ENCODE results near the gene FAM3A.

The FAM3A gene

DNA sequence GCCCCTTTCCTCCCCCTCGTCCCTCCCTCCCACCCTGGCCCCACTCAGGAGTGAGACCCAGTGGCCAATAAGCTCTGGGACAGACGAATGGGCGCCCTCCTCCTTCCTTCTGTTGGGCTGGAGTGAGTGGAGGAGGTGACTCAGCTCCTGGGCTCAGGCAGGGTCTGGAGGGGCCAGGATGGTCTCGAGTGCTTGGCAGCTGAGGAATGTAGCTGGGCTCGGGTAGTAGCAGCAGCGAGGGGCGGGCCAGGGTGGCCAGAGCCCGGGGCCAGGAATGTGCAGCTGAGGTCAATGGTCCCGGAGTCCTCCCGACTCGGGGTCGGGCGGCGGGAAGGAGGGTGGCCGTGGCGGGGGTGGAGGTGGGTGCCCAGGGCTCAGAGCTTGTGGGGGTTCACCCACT is 15.6 kb upstream of the FAM3A start:
- no peak overlapping the region for H3K27ac ChIP-seq (ENCODE audit: low read depth, low read length)
- peaks cover 7% of the 10 kb centered on the region; the same call in 1 of the 2 replicates for H3K4me1 ChIP-seq (ENCODE audit: control insufficient read depth, insufficient read depth, low read length)
- H3K4me3 ChIP-seq (ENCODE audit: low read depth, low read length): no peak overlapping the region
- no peak overlapping the region for H3K9ac ChIP-seq (ENCODE audit: low read depth, low read length)
- H3K9me3 ChIP-seq (ENCODE audit: control insufficient read depth, insufficient read depth, low read length): peaks cover 38% of the 10 kb centered on the region
- H3K27me3 ChIP-seq (ENCODE audit: control insufficient read depth, insufficient read depth, low read length): no peaks in the 10 kb centered on the region
- H3K36me3 ChIP-seq (ENCODE audit: control insufficient read depth, insufficient read depth, low read length): peaks cover 29% of the 10 kb centered on the region

DNA sequence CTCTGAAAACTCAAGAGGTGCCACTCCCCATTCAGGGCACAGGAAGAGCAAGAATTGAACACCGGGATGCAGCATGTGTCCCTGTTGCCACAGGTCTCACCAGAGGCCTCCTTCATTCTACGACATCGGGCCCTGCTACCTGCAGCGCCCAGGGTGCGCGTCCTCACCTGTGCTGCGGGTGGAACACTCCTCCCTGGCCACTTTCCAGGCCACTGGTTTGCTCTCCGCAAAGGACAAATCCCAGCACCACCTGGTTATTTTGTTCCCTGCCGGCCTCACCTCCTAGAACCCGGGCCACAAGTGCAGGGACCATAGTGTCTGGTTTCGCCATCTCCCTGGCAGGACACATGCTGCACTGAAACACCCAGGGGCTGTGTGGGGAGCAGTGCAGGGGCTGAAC is 14.3 kb upstream of the FAM3A start:
- H3K27ac ChIP-seq (ENCODE audit: low read depth, low read length): no peak overlapping the region
- peaks cover 39% of the 10 kb centered on the region for H3K9me3 ChIP-seq (ENCODE audit: control insufficient read depth, insufficient read depth, low read length)
- H3K4me3 ChIP-seq (ENCODE audit: low read depth, low read length): no peak overlapping the region
- no peak overlapping the region for H3K9ac ChIP-seq (ENCODE audit: low read depth, low read length)
- peaks cover 8% of the 10 kb centered on the region; the same call in 1 of the 2 replicates for H3K27me3 ChIP-seq (ENCODE audit: control insufficient read depth, insufficient read depth, low read length)
- H3K36me3 ChIP-seq (ENCODE audit: control insufficient read depth, insufficient read depth, low read length): peaks cover 29% of the 10 kb centered on the region
- peaks cover 7% of the 10 kb centered on the region; the same call in 1 of the 2 replicates for H3K4me1 ChIP-seq (ENCODE audit: control insufficient read depth, insufficient read depth, low read length)

DNA sequence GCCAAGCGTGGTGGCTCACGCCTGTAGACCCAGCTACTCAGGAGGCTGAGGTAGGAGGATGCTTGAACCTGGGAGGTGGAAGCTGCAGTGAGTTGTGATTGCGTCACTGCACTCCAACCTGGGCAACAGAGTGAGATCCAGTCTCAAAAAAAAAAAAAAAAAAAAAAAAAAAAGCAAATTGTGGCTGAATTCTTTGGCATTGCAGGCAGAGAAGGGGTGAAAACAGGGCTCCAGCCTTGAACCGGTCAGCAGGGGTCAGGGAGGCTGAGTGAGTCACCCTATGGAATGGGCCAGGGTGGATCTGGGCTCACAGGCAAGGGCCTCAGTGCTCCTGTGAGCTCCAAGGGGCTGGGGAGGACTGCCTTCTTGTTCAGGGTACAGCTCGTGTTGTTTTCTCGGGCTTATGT is 13.2 kb upstream of the FAM3A start:
- Histone ChIP-seq H3K27me3 (ENCODE audit: control insufficient read depth, insufficient read depth, low read length) (peaks cover 12% of the 10 kb centered on the region; the same call in 1 of the 2 replicates), H3K9ac (ENCODE audit: low read depth, low read length) (no peak overlapping the region), H3K36me3 (ENCODE audit: control insufficient read depth, insufficient read depth, low read length) (peaks cover 24% of the 10 kb centered on the region), H3K4me1 (ENCODE audit: control insufficient read depth, insufficient read depth, low read length) (peaks cover 7% of the 10 kb centered on the region; the same call in 1 of the 2 replicates), H3K27ac (ENCODE audit: low read depth, low read length) (no peak overlapping the region), H3K4me3 (ENCODE audit: low read depth, low read length) (no peak overlapping the region), H3K9me3 (ENCODE audit: control insufficient read depth, insufficient read depth, low read length) (peaks cover 39% of the 10 kb centered on the region)

GRCh38 chrX:154526901-154527675 is 11.1 kb upstream of the FAM3A start:
- H3K4me1 ChIP-seq (ENCODE audit: control insufficient read depth, insufficient read depth, low read length): peaks cover 7% of the 10 kb centered on the region; the same call in 1 of the 2 replicates
- H3K36me3 ChIP-seq (ENCODE audit: control insufficient read depth, insufficient read depth, low read length): peaks cover 3% of the 10 kb centered on the region; the same call in 1 of the 2 replicates
- peaks cover 39% of the 10 kb centered on the region for H3K9me3 ChIP-seq (ENCODE audit: control insufficient read depth, insufficient read depth, low read length)
- peak overlapping the region; percentile 73 for H3K27ac ChIP-seq (ENCODE audit: low read depth, low read length)
- H3K4me3 ChIP-seq (ENCODE audit: low read depth, low read length): peak overlapping the region; percentile 54
- peaks cover 19% of the 10 kb centered on the region; the same call in 1 of the 2 replicates for H3K27me3 ChIP-seq (ENCODE audit: control insufficient read depth, insufficient read depth, low read length)
- 0 out of 2 replicates have a peak overlapping the region, but pooled peaks have one; percentile 53 for H3K9ac ChIP-seq (ENCODE audit: low read depth, low read length)

DNA sequence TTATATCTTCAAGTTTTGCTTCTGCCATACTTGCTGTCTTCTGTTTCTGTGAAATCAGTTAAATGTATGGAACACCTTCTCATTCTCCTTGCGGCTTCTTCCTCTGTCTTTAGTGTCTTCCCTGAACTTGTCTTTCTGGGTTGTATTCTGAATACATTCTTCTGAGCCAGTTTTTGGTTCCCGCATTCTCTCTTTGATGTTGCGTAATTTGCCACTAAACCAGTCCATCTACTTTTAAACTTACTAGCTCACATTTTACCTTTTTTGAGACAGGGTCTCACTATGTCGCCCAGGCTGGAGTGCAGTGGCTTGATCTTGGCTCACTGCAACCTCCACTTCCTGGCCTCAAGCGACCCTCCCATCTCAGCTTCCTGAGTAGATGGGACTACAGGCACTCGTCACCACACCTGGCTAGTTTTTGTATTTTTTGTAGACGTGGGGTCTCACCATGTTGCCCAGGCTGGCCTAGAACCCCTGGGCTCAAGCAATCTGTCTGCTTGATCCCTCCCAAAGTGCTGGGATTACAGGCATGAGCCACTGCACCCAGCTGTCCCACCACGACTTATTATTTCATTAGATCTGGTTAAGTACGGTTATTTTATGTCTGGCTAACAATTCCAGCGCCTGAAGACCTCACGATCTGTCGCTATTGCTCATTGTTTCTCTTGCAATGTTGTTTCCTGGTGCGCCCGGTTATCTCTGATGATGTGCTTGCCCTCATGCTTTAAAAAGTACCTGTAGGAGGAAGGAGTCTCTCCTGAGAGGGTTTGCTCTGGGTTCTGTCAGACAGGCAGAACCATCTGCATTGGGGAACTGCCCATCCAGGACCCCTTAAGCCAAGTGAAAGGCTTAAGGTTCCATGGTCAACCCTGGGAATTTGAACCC is 9.8 kb upstream of the FAM3A start:
- Histone ChIP-seq H3K27ac (ENCODE audit: low read depth, low read length) (no peak overlapping the region), H3K4me1 (ENCODE audit: control insufficient read depth, insufficient read depth, low read length) (peaks cover 7% of the 10 kb centered on the region; the same call in 1 of the 2 replicates), H3K27me3 (ENCODE audit: control insufficient read depth, insufficient read depth, low read length) (peaks cover 19% of the 10 kb centered on the region; the same call in 1 of the 2 replicates)

GRCh38 chrX:154519389-154519788 is 3.4 kb upstream of the FAM3A start:
- Histone ChIP-seq H3K27me3 (ENCODE audit: control insufficient read depth, insufficient read depth, low read length) (0 out of 2 replicates have a peak, but pooled peaks cover 7% of the 10 kb centered on the region), H3K4me3 (ENCODE audit: low read depth, low read length) (no peak overlapping the region), H3K36me3 (ENCODE audit: control insufficient read depth, insufficient read depth, low read length) (no peaks in the 10 kb centered on the region), H3K9me3 (ENCODE audit: control insufficient read depth, insufficient read depth, low read length) (peaks cover 23% of the 10 kb centered on the region), H3K9ac (ENCODE audit: low read depth, low read length) (no peak overlapping the region), H3K4me1 (ENCODE audit: control insufficient read depth, insufficient read depth, low read length) (peaks cover 12% of the 10 kb centered on the region; the same call in 1 of the 2 replicates), H3K27ac (ENCODE audit: low read depth, low read length) (no peak overlapping the region)

More for the DNA sequence above, 9.8 kb upstream of the FAM3A start:
- Histone ChIP-seq H3K36me3 (ENCODE audit: control insufficient read depth, insufficient read depth, low read length) (peaks cover 2% of the 10 kb centered on the region; the same call in 1 of the 2 replicates), H3K9me3 (ENCODE audit: control insufficient read depth, insufficient read depth, low read length) (peaks cover 39% of the 10 kb centered on the region), H3K4me3 (ENCODE audit: low read depth, low read length) (no peak overlapping the region), H3K9ac (ENCODE audit: low read depth, low read length) (no peak overlapping the region)

DNA sequence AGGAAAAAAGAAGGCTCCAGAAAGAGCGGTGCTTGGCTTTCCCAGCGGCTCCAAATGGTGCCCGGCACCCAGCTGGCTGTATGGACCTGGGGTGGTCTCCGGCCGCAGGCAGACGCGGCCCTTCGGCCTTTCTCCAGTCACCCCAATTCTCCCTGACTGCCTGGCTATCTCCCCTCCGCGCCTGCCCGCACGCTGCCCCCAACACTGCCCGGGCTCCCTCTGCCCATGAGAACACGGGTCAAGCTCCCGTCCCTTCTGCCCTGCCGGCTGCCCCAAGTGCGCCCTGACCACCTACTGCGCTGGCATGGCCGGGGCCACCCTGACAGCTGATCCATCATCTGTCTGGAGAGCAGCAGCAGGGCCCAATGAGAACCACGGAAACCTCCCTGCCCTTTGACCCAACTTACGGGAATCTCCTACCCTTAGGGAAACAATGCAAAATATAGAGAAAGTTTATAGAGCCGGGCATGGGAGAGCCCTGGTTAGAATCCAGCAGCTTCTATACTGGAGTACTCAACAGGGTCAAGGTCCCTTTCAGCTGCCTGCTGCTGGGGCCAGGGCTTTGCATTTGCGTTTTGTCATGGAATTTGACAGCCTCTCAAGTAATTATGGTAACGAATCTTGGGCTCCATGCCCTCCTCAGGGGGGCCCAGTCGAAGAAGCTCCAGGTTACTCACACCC is 1.2 kb upstream of the FAM3A start:
- H3K9me3 ChIP-seq (ENCODE audit: control insufficient read depth, insufficient read depth, low read length): peaks cover 16% of the 10 kb centered on the region
- peak overlapping the region; percentile 93 for H3K27ac ChIP-seq (ENCODE audit: low read depth, low read length)
- peak overlapping the region; percentile 59 for H3K4me3 ChIP-seq (ENCODE audit: low read depth, low read length)
- no peaks in the 10 kb centered on the region for H3K36me3 ChIP-seq (ENCODE audit: control insufficient read depth, insufficient read depth, low read length)
- H3K4me1 ChIP-seq (ENCODE audit: control insufficient read depth, insufficient read depth, low read length): peaks cover 12% of the 10 kb centered on the region; the same call in 1 of the 2 replicates
- H3K9ac ChIP-seq (ENCODE audit: low read depth, low read length): peak overlapping the region; percentile 26; the same call in 1 of the 2 replicates
- 0 out of 2 replicates have a peak, but pooled peaks cover under 1% of the 10 kb centered on the region for H3K27me3 ChIP-seq (ENCODE audit: control insufficient read depth, insufficient read depth, low read length)

DNA sequence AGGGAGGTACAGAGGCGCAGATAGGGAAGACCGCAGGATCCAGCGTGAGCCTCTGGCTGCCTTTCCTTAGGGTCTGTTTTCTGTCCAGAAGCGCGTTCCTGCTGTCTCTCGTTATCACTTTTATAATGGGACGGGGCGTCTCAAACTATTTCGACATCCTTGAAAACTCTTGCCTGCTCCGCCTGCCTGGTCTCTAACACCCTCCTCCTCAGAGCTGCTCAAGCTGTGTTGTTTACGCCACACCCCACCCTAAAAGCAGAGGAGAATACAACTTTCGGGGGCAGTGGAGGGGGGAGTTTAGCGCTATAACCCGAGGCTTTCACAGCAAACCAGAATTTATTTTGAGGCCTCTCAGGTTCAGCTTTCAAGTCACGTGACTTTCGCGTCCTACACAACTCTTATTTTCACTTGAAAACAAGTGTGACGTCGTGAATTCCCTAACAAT is 646 bp upstream of the FAM3A start:
- Histone ChIP-seq H3K4me1 (ENCODE audit: control insufficient read depth, insufficient read depth, low read length) (peaks cover 12% of the 10 kb centered on the region; the same call in 1 of the 2 replicates), H3K4me3 (ENCODE audit: low read depth, low read length) (peak overlapping the region; percentile 59), H3K9me3 (ENCODE audit: control insufficient read depth, insufficient read depth, low read length) (peaks cover 16% of the 10 kb centered on the region), H3K36me3 (ENCODE audit: control insufficient read depth, insufficient read depth, low read length) (no peaks in the 10 kb centered on the region), H3K9ac (ENCODE audit: low read depth, low read length) (peak overlapping the region; percentile 70), H3K27ac (ENCODE audit: low read depth, low read length) (peak overlapping the region; percentile 93), H3K27me3 (ENCODE audit: control insufficient read depth, insufficient read depth, low read length) (no peaks in the 10 kb centered on the region)

GRCh38 chrX:154515090-154515965 is 704 bp downstream of the FAM3A start:
- peak overlapping the region; percentile 81 for H3K4me3 ChIP-seq (ENCODE audit: low read depth, low read length)
- peak overlapping the region; percentile 76 for H3K27ac ChIP-seq (ENCODE audit: low read depth, low read length)
- H3K36me3 ChIP-seq (ENCODE audit: control insufficient read depth, insufficient read depth, low read length): no peaks in the 10 kb centered on the region

More at GRCh38 chrX:154515090-154515965, 704 bp downstream of the FAM3A start:
- peaks cover 24% of the 10 kb centered on the region for H3K9me3 ChIP-seq (ENCODE audit: control insufficient read depth, insufficient read depth, low read length)
- H3K4me1 ChIP-seq (ENCODE audit: control insufficient read depth, insufficient read depth, low read length): peaks cover 12% of the 10 kb centered on the region; the same call in 1 of the 2 replicates
- H3K27me3 ChIP-seq (ENCODE audit: control insufficient read depth, insufficient read depth, low read length): no peaks in the 10 kb centered on the region
- 0 out of 2 replicates have a peak overlapping the region, but pooled peaks have one; percentile 65 for H3K9ac ChIP-seq (ENCODE audit: low read depth, low read length)
